D721Med (cell line): Measurements from ENCODE around the gene ZNF805.
"Not testable (repeated sequence)": the region's sequence is repeated elsewhere in the genome, so short reads cannot be mapped to it uniquely, and the experiment has no call there.

Source experiments
- DNase-seq: peaks from one replicate; pipeline ENCODE4 v3.0.0; 2011; ENCODE audit warnings: low spot score; ENCODE audit not compliant: insufficient read length
- FAIRE-seq: peaks from 2 replicates; lab custom pipeline; 2011; peaks lifted over from hg19 to GRCh38; lab: Jason Lieb, UNC
- CTCF ChIP-seq: IDR thresholded peaks from 2 replicates; pipeline ENCODE4 v1.5.1; 2012; ENCODE audit warnings: mild to moderate bottlenecking, control low read depth; ENCODE audit not compliant: insufficient read depth; ENCODE audit errors: missing control alignments

Gene ZNF805

GRCh38 chr19:57240311-57241090 is at the start of gene ZNF805:
Gene ZNF805, plus strand, starts transcription at chr19:57240632. Its CDS starts 260 bp downstream, at chr19:57240892.
- TF ChIP-seq CTCF, result no peak
- peak; percentile 41 for FAIRE-seq
- peak; percentile 88 for DNase-seq

- FAIRE-seq (no peak), DNase-seq (peak; percentile 83)
- no peak for TF ChIP-seq CTCF
Measured at GRCh38 chr19:57191141-57192076, 49.0 kb upstream of the ZNF805 start, which contains the start of gene ZNF264. Gene ZNF264, plus strand, starts transcription at chr19:57191500. Its CDS starts 414 bp downstream, at chr19:57191914.

- DNase-seq (no peak), FAIRE-seq (no peak)
- TF ChIP-seq CTCF, result no peak
Measured at GRCh38 chr19:57192077-57192420, 48.4 kb upstream of the ZNF805 start.

- FAIRE-seq (no peak), DNase-seq (no peak)
- no peak for TF ChIP-seq CTCF
Measured at GRCh38 chr19:57192993-57193392, 47.4 kb upstream of the ZNF805 start.

GRCh38 chr19:57197874-57198273 is 42.6 kb upstream of the ZNF805 start:
- FAIRE-seq, DNase-seq: not testable (repeated sequence)

GRCh38 chr19:57202160-57202559 is 38.3 kb upstream of the ZNF805 start:
- FAIRE-seq (no peak), DNase-seq (no peak)
- no peak for TF ChIP-seq CTCF

GRCh38 chr19:57210381-57210780 is 30.1 kb upstream of the ZNF805 start:
- no peak for TF ChIP-seq CTCF
- DNase-seq (no peak), FAIRE-seq (no peak)
